Lower leg skin (tissue), 4 donors: ENCODE results near the gene HYLS1. TPM values are rescaled to one million over a fixed set of nuclear protein-coding genes. Genes with fewer than 3 reads are reported as not detected.

ENCODE experiments used
- DNase-seq, 2 donors: peaks; one replicate each; pipeline ENCODE4 v3.0.0-alpha.2; 2019; ENCODE audit warnings: low spot score in 2 of 2
- H3K4me3 ChIP-seq: fragments of 200-600 bp; sonication (generic); 2 replicates; pipeline ENCODE4 v1.5.1; 2017; ENCODE audit warnings: mild to moderate bottlenecking, low read depth; ENCODE audit not compliant: poor library complexity, severe bottlenecking
- CTCF ChIP-seq, 3 donors: fragments of 450-650 bp; IDR thresholded peaks; one replicate each; pipeline ENCODE4 v1.5.1; 2016; ENCODE audit warnings: antibody characterized with exemption in 3 of 3, mild to moderate bottlenecking in 3 of 3, moderate library complexity in 2 of 3
- POLR2A ChIP-seq, 2 donors: fragments of 450-650 bp; IDR thresholded peaks; one replicate each; pipeline ENCODE4 v1.6.1; 2016 to 2017; ENCODE audit warnings: antibody characterized with exemption in 2 of 2, mild to moderate bottlenecking in 1 of 2, moderate library complexity in 1 of 2
- WGBS, 2 donors: methylation state at CpG; one replicate each; pipeline ENCODE4 v1.1.5; 2018; 5-methylcytosine and 5-hydroxymethylcytosine counted together
- intact Hi-C: fragments of 100-400 bp; cut with DNase I; formaldehyde crosslinking; loops from one replicate; pipeline ENCODE4 v1.15.0; 2023; ENCODE audit warnings: low total_unique reads
- total RNA-seq, 4 donors: library from RNA; depleted of rRNA; stranded (reverse); fragments of >200 nt; gene quantifications; one replicate each; pipeline ENCODE4 v1.1.0, GENCODE V29; 2016

HYLS1 gene
- total RNA-seq, 4 donors from 2014 or later: 0.99 to 2.8 (median 2.0) TPM

DNA sequence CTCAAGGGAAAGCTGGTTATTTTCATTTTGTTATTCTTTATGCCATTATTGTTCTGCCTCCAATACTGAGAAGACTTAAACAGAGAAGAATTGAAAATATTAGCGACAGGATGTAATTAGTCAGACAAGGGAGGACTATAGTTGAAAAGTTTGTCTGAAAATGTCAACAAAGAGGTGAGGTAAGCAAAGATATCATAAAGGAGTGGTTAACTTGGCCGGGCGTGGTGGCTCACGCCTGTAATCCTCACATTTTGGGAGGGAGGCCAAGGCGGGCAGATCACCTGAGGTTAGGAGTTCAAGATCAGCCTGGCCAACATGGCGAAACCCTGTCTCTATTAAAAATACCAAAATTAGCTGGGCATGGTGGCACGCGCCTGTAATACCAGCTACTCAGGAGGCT lies 4.1 kb upstream of the HYLS1 start:
- intact Hi-C loops: no loop called here
- DNase-seq: no peak
- no peak for TF ChIP-seq CTCF (IDR thresholded peaks at IDR 0.05)
- TF ChIP-seq POLR2A (IDR thresholded peaks at IDR 0.05): no peak
- 76% methylated on average over 8 of the region's 8 CpGs for WGBS, 2 donors
- no peak overlapping the region for H3K4me3 ChIP-seq

- intact Hi-C loops: no loop called here
- WGBS, 2 donors: 6 to 10% methylated on average over 12 to 23 of the region's 24 CpGs
- TF ChIP-seq POLR2A (IDR thresholded peaks at IDR 0.05): no peak
- peak overlapping the region; percentile 73 for H3K4me3 ChIP-seq
- DNase-seq: peak; percentile 34 to 88
Observed at GRCh38 chr11:125886997-125887372, 483 bp upstream of the HYLS1 start.

- WGBS, 2 donors: 73 to 76% methylated on average over 3 of the region's 3 CpGs
- TF ChIP-seq POLR2A (IDR thresholded peaks at IDR 0.05): no peak
- TF ChIP-seq CTCF (IDR thresholded peaks at IDR 0.05): no peak
- intact Hi-C loops: no loop called here
- DNase-seq: no peak
- H3K4me3 ChIP-seq: no peak overlapping the region
Observed at GRCh38 chr11:125890447-125891100, 3.1 kb downstream of the HYLS1 start.

GRCh38 chr11:125892071-125892470 lies 4.6 kb downstream of the HYLS1 start:
- intact Hi-C loops: no loop called here

GRCh38 chr11:125892994-125893393 lies 5.5 kb downstream of the HYLS1 start:
- TF ChIP-seq CTCF (IDR thresholded peaks at IDR 0.05): no peak
- no peak for TF ChIP-seq POLR2A (IDR thresholded peaks at IDR 0.05)
- intact Hi-C loops: no loop called here
- H3K4me3 ChIP-seq: no peak overlapping the region
- DNase-seq: no peak

More at GRCh38 chr11:125892071-125892470, 4.6 kb downstream of the HYLS1 start:
- TF ChIP-seq CTCF (IDR thresholded peaks at IDR 0.05) (no peak), POLR2A (IDR thresholded peaks at IDR 0.05) (no peak)
- DNase-seq: no peak
- H3K4me3 ChIP-seq: no peak overlapping the region

DNA sequence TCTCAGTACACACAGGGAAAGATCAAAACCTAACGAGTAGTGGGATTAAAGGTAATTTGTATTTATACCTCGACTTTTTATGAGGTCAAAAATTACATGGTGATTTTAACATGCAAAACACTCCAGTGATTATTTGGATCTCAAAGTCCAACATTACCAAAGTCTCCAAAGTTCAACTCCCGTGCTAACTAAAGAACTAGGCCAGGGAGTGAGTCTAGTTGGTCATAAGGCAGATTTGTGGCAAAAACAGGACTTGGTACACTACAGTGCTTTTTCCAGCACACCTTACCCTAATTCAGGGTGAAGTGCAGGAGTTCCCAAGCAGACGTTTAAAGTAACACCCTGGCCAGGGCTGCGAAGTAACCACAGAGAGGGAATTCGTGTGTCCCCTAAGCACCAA lies 14.4 kb downstream of the HYLS1 start:
- no peak for DNase-seq
- TF ChIP-seq POLR2A (IDR thresholded peaks at IDR 0.05): no peak
- no peak for TF ChIP-seq CTCF (IDR thresholded peaks at IDR 0.05)
- WGBS, 2 donors: 86 to 88% methylated on average over 6 of the region's 6 CpGs
- intact Hi-C loops: no loop called here
- no peak overlapping the region for H3K4me3 ChIP-seq
